Measurements from ENCODE around the gene SEMA3A.

The SEMA3A gene

GRCh38 chr7:84013616-84014240 is 180.9 kb downstream of the SEMA3A start:
- no peak for DNase-seq (ENCODE audit: low read depth in 3 of 3)

GRCh38 chr7:84009782-84010181 is 184.8 kb downstream of the SEMA3A start:
- DNase-seq (ENCODE audit: low read depth in 3 of 3) = no peak

- no peak for DNase-seq (ENCODE audit: low read depth in 3 of 3)
These were observed 185.5 kb downstream of the SEMA3A start for GRCh38 chr7:84009051-84009450.

GRCh38 chr7:84003191-84003590 is 191.4 kb downstream of the SEMA3A start:
- DNase-seq (ENCODE audit: low read depth in 3 of 3) = no peak

- no peak for DNase-seq (ENCODE audit: low read depth in 3 of 3)
These were observed 192.2 kb downstream of the SEMA3A start for GRCh38 chr7:84002348-84002747.

- DNase-seq (ENCODE audit: low read depth in 3 of 3) = no peak
These were observed 197.7 kb downstream of the SEMA3A start for GRCh38 chr7:83996879-83997278.

- no peak for DNase-seq (ENCODE audit: low read depth in 3 of 3)
These were observed 206.8 kb downstream of the SEMA3A start for GRCh38 chr7:83987764-83988163.

- DNase-seq (ENCODE audit: low read depth in 3 of 3) = no peak
These were observed 208.8 kb downstream of the SEMA3A start for GRCh38 chr7:83985821-83986220.

GRCh38 chr7:83984591-83984990 is 210.0 kb downstream of the SEMA3A start:
- no peak for DNase-seq (ENCODE audit: low read depth in 3 of 3)

GRCh38 chr7:83984076-83984475 is 210.5 kb downstream of the SEMA3A start:
- DNase-seq (ENCODE audit: low read depth in 3 of 3) = no peak

- no peak for DNase-seq (ENCODE audit: low read depth in 3 of 3)
These were observed 211.0 kb downstream of the SEMA3A start for GRCh38 chr7:83983606-83984005.

- DNase-seq (ENCODE audit: low read depth in 3 of 3) = no peak
These were observed 218.3 kb downstream of the SEMA3A start for GRCh38 chr7:83976302-83976701.

GRCh38 chr7:83970081-83970480 is 224.5 kb downstream of the SEMA3A start:
- DNase-seq (ENCODE audit: low read depth in 3 of 3) = no peak

GRCh38 chr7:83964318-83964717 is 230.3 kb downstream of the SEMA3A start:
- DNase-seq (ENCODE audit: low read depth in 3 of 3) = no peak

- no peak for DNase-seq (ENCODE audit: low read depth in 3 of 3)
These were observed 237.3 kb downstream of the SEMA3A start for GRCh38 chr7:83957333-83957732.

GRCh38 chr7:83956104-83956503 is 238.5 kb downstream of the SEMA3A start:
- no peak for DNase-seq (ENCODE audit: low read depth in 3 of 3)

GRCh38 chr7:83952236-83952635 is 242.4 kb downstream of the SEMA3A start:
- DNase-seq (ENCODE audit: low read depth in 3 of 3) = no peak

- no peak for DNase-seq (ENCODE audit: low read depth in 3 of 3)
These were observed 247.3 kb downstream of the SEMA3A start for GRCh38 chr7:83947260-83947659.

GRCh38 chr7:83946801-83947200 is 247.8 kb downstream of the SEMA3A start:
- DNase-seq (ENCODE audit: low read depth in 3 of 3) = no peak

- no peak for DNase-seq (ENCODE audit: low read depth in 3 of 3)
These were observed 253.3 kb downstream of the SEMA3A start for GRCh38 chr7:83941300-83941699.

- no peak for DNase-seq (ENCODE audit: low read depth in 3 of 3)
These were observed 256.7 kb downstream of the SEMA3A start for GRCh38 chr7:83937930-83938329.

- DNase-seq (ENCODE audit: low read depth in 3 of 3) = peak in 1 of 3 experiments; percentile 5
These were observed 258.4 kb downstream of the SEMA3A start for GRCh38 chr7:83936056-83936708.

GRCh38 chr7:83934118-83934734 is 260.4 kb downstream of the SEMA3A start:
- DNase-seq (ENCODE audit: low read depth in 3 of 3) = no peak

Measured in stimulated activated CD4-positive, alpha-beta T cell treated with anti-CD3 and anti-CD28 coated beads, TNF-alpha, amount 100 ng/mL, for 4 hours (primary cell).